Common myeloid progenitor, CD34-positive (primary cell): Measurements from ENCODE around the gene PIM3.
"Not testable (repeated sequence)": the region's sequence is repeated elsewhere in the genome, so short reads cannot be mapped to it uniquely, and the experiment has no call there.

Experiments
- CTCF ChIA-PET: fragments of 350-600 bp; sonication (Branson Sonifier 250); formaldehyde crosslinking; loops from one replicate; lab custom pipeline; 2021; ENCODE audit warnings: antibody characterized with exemption; lab: Charles Lee
- POLR2A ChIA-PET: fragments of 350-600 bp; sonication (Branson Sonifier 250); formaldehyde crosslinking; loops from one replicate; lab custom pipeline; 2021; ENCODE audit warnings: antibody characterized with exemption; lab: Charles Lee
- DNase-seq, 3 donors: peaks; one replicate each; pipeline versions ENCODE4 v3.0.0 to v3.0.0-alpha.2; 2013
- H3K27ac ChIP-seq, 2 experiments: 1 replicate in 1 of 2; 2 replicates in 1 of 2; pipeline ENCODE4 v1.7.0; 2013; ENCODE audit warnings: inconsistent platforms in 2 of 2, low read length in 2 of 2, mild to moderate bottlenecking in 2 of 2, low read depth in 1 of 2, moderate library complexity in 1 of 2; ENCODE audit not compliant: severe bottlenecking in 2 of 2, insufficient read depth in 1 of 2, poor library complexity in 1 of 2
- H3K27me3 ChIP-seq, 5 experiments: replicated peaks in 2 of 5; 1 replicate in 3 of 5; 2 replicates in 2 of 5; pipeline versions ENCODE4 v1.6.1 to v1.7.0; 2013; ENCODE audit warnings: low read length in 4 of 5, mild to moderate bottlenecking in 2 of 5, moderate library complexity in 2 of 5, inconsistent platforms in 1 of 5; ENCODE audit not compliant: insufficient read depth in 5 of 5, control insufficient read depth in 4 of 5
- H3K36me3 ChIP-seq, 4 experiments: 1 replicate in 2 of 4; 2 replicates in 2 of 4; pipeline versions ENCODE4 v1.6.1 to v1.7.0; 2013; ENCODE audit warnings: low read length in 3 of 4, control low read depth in 1 of 4, mild to moderate bottlenecking in 1 of 4; ENCODE audit not compliant: control insufficient read depth in 4 of 4, insufficient read depth in 4 of 4
- H3K4me1 ChIP-seq, 4 experiments: 1 replicate in 3 of 4; 2 replicates in 1 of 4; pipeline versions ENCODE4 v1.6.1 to v1.7.1; 2013; ENCODE audit warnings: low read length in 3 of 4, mild to moderate bottlenecking in 3 of 4, control low read depth in 1 of 4, inconsistent platforms in 1 of 4, moderate library complexity in 1 of 4; ENCODE audit not compliant: control insufficient read depth in 4 of 4, insufficient read depth in 4 of 4; ENCODE audit errors: control extremely low read depth in 1 of 4
- H3K4me3 ChIP-seq, 7 experiments: 1 replicate in 4 of 7; 2 replicates in 3 of 7; pipeline versions ENCODE4 v1.5.1 to v1.7.0; 2013; ENCODE audit warnings: mild to moderate bottlenecking in 7 of 7, low read length in 6 of 7, moderate library complexity in 6 of 7, inconsistent platforms in 2 of 7, low read depth in 2 of 7, control low read depth in 1 of 7; ENCODE audit not compliant: insufficient read depth in 4 of 7, control insufficient read depth in 1 of 7; ENCODE audit errors: extremely low read depth in 1 of 7
- H3K9me3 ChIP-seq, 5 experiments: 1 replicate in 4 of 5; 2 replicates in 1 of 5; pipeline versions ENCODE4 v1.6.1 to v1.7.1; 2013; ENCODE audit warnings: low read length in 4 of 5, mild to moderate bottlenecking in 2 of 5, inconsistent platforms in 1 of 5, low read depth in 1 of 5, moderate library complexity in 1 of 5; ENCODE audit not compliant: control insufficient read depth in 4 of 5, insufficient read depth in 2 of 5; ENCODE audit errors: control extremely low read depth in 1 of 5
- WGBS: methylation state at CpG from one replicate; pipeline ENCODE4 v1.1.5; 2013; ENCODE audit not compliant: insufficient coverage; 5-methylcytosine and 5-hydroxymethylcytosine counted together

Gene PIM3

DNA sequence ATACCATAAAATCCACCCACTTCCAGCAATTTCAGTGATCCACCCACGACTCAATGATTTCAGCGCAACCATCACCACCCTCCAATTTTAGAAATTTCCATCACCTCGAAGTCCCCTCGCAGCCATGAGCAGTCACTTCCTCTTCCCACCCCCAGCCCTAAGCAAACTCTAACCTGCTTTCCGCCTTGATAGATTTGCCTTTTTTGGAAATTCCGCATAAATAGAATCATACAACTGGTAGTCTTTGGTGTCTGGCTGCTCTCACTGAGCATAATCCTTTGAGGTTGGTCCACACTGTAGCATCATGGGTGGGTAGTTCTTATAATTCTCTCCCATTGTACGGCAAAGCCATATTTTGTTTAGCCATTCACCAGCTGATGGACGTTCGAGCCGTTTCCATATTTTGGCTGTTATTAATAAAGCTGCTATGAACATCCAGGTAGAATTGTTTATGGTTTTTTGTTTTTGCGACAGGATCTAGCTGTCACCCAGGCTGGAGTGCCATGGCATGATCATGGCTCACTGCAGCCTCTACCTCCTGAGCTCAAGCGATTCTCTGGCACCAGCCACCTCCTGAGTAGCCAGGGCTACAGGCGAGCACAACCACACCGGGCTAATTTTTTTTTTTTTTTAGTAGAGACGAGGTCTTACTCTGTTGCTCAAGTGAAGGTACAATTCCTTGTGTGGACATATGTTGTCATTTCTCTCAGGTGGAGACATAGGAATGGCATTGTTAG is 16.0 kb downstream of the PIM3 start:
- ChIA-PET POLR2A (interaction anchor here (0.7 to 1.0 kb wide), 2 partner anchors 11 to 75 kb away, joined by 3 read pairs; no protein-coding TSS in a partner anchor), CTCF (interaction anchor here (0.9 to 2.3 kb wide), 2 partner anchors 46 to 54 kb away, joined by 3 to 9 read pairs; no protein-coding TSS in a partner anchor)
- Histone ChIP-seq H3K36me3 (no peaks in the 10 kb centered on the region), H3K27me3 (peaks cover 0 to 9% (median 0%) of the 10 kb centered on the region in 5 experiments), H3K27ac (no peak overlapping the region), H3K4me1 (peaks cover 0 to 13% (median 10%) of the 10 kb centered on the region in 4 experiments), H3K9me3 (peaks cover 0 to 8% (median 2%) of the 10 kb centered on the region in 5 experiments), H3K4me3 (no peak overlapping the region)
- peak in 2 of 3 donors; percentile 60 to 73 for DNase-seq
- 77% methylated on average over 14 of the region's 15 CpGs for WGBS

DNA sequence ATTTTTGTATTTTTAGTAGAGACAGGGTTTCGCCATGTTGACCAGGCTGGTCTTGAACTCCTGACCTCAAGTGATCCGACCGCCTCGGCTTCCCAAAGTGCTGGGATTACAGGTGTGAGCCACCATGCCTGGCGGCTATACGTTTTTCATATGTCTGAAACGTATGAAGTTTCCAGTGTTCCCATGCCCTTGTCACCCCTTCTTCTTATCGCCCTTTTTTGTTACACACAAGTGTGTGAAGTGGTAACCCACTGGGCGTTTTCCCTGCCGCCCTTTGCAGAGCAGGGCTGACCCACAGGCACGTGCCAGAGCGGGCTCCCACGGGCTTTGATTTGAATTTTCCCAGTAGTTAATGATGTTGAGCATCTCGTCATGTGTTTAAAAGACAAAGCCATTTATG is 17.0 kb downstream of the PIM3 start:
- 93% methylated on average over 8 of the region's 14 CpGs for WGBS
- ChIA-PET POLR2A (no interaction called here), CTCF (interaction anchor here (1.0 to 2.3 kb wide), 3 partner anchors 47 to 53 kb away, joined by 3 to 9 read pairs (median 5); no protein-coding TSS in a partner anchor)
- H3K4me1 ChIP-seq, result peaks cover 0 to 7% (median 4%) of the 10 kb centered on the region in 4 experiments
- H3K27ac ChIP-seq, result no peak overlapping the region
- H3K27me3 ChIP-seq, result peaks cover 0 to 3% (median under 1%) of the 10 kb centered on the region in 5 experiments
- H3K9me3 ChIP-seq, result peaks cover 0 to 8% (median 2%) of the 10 kb centered on the region in 5 experiments
- no peaks in the 10 kb centered on the region for H3K36me3 ChIP-seq
- no peak for DNase-seq
- H3K4me3 ChIP-seq, result no peak overlapping the region

DNA sequence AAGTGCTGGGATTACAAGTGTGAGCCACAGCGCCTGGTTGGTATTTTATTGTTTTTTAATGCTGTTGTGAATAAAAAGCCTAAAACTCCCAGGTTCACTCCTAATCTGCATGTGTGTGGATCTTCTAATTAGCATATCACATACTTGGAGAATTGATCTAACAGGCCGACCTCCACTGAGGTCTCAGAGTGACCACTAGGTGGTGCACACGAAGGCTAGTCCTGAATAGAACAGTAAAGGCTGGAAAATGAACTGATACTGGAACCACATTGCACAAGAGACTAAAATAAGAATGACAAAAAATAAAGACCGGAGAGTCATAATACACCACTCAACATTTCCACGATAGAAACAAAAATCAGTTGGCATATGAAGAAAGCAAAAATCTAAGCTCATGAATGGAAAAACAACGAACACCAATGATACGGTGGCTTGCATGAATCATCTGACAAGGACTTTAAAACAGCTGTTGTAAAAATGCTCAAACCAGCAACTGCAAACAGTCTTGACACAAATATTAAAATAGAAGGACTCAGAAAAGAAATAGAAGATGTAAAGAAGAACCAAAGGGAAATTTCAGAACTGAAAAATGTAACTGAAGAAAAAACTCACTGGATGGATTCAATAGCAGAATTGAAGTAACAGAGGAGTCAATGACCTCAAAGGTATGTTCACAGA is 19.2 kb downstream of the PIM3 start:
- Histone ChIP-seq H3K4me3 (no peak overlapping the region), H3K4me1 (peaks cover 0 to 14% (median 10%) of the 10 kb centered on the region in 4 experiments), H3K36me3 (no peaks in the 10 kb centered on the region), H3K9me3 (peaks cover 0 to 9% (median 2%) of the 10 kb centered on the region in 5 experiments), H3K27ac (no peak overlapping the region), H3K27me3 (peaks cover 0 to 18% (median 6%) of the 10 kb centered on the region in 5 experiments)
- 67% methylated on average over 2 of the region's 7 CpGs for WGBS
- CTCF ChIA-PET, result interaction anchor here (0.6 to 1.4 kb wide), 3 partner anchors 9 to 14 kb away, joined by 3 to 4 read pairs (median 3); no protein-coding TSS in a partner anchor
- DNase-seq, result peak in 2 of 3 donors; percentile 50 to 55
- POLR2A ChIA-PET, result no interaction called here

DNA sequence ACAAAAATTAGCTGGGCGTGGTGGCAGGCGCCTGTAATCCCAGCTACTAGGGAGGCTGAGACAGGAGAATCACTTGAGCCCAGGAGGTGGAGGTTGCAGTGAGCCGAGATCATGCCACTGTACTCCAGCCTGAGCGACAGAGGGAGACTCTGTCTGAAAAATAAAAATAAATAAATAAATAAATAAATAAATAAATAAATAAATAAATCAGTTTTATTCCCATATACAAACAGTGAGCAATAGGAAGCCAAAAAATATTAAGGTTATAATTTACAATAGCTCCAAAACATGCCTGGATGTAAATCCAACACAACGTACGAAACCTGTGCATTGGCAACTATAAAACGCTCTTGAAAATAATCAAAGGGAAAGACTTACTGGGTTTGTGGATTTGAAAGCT is 21.2 kb downstream of the PIM3 start:
- Histone ChIP-seq H3K27me3 (peaks cover 0 to 21% (median 7%) of the 10 kb centered on the region in 5 experiments), H3K4me1 (peaks cover 0 to 10% (median 4%) of the 10 kb centered on the region in 4 experiments), H3K9me3 (peaks cover 2 to 24% (median 4%) of the 10 kb centered on the region in 5 experiments)
- H3K4me3 ChIP-seq, H3K36me3 ChIP-seq, DNase-seq, H3K27ac ChIP-seq, POLR2A ChIA-PET: not testable (repeated sequence)
- WGBS, result 100% methylated on average over 1 of the region's 7 CpGs
- CTCF ChIA-PET, result interaction anchor here (0.9 to 5.0 kb wide), 7 partner anchors 9 to 72 kb away, joined by 3 to 54 read pairs (median 10); no protein-coding TSS in a partner anchor

DNA sequence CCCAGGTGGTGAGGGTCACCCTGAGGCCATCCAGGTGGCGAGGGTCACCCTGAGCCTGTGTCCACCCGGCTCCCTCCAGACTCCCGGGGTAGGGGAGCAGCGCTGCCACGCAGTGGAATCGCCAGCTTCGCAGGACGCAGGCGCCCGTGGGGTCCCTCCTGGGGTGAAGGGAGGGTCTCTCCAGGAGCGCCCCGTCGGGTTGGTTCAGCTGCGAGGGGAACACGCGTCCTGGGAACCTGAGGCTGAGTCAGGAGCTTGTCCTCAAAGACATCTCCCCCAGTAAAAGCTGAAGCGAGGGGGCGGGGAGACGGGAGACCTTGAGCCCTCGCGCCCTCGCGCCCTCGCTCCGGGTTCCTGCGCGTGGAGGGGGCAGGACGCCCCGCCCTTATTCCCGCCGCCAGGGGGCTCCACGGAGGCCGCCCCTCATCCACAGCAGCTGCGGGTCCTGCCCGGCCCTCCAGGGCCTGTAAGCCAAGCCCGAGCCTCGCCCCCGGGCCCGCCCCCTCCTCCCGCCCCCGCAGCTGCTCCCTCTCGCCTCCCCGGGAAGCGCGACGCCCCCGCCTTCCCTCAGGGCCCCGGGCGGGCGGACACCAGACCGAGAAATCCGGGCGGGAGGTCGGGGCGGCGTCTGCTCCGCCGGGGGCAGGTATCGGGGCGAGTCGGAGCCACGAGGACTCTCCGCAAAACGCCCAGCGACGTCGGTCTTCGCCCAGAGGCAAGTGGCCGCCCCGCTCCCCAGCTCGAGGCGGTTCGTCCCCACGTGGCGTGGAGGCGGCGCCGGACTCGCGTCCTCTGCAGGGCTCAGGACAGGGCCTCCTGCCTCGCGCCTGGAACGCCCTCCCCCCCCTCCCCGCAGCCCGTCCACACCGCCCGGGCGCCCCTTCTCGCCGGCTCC is 22.8 kb downstream of the PIM3 start:
- WGBS, result 24% methylated on average over 47 of the region's 90 CpGs
- POLR2A ChIA-PET, result interaction anchor here (0.6 to 0.9 kb wide), 4 partner anchors 12 to 49 kb away, joined by 3 read pairs; no protein-coding TSS in a partner anchor
- Histone ChIP-seq H3K27me3 (peaks cover 0 to 21% (median 7%) of the 10 kb centered on the region in 5 experiments), H3K27ac (no peak overlapping the region), H3K9me3 (peaks cover 2 to 25% (median 5%) of the 10 kb centered on the region in 5 experiments), H3K4me3 (peak overlapping the region in 1 of 7 experiments; percentile 11), H3K4me1 (peaks cover 0 to 10% (median 4%) of the 10 kb centered on the region in 4 experiments), H3K36me3 (no peaks in the 10 kb centered on the region)
- DNase-seq, result peak; percentile 57 to 76 (median 75)
- CTCF ChIA-PET, result interaction anchor here (1.0 to 5.0 kb wide), 13 partner anchors 11 to 58 kb away, joined by 3 to 54 read pairs (median 4); no protein-coding TSS in a partner anchor

DNA sequence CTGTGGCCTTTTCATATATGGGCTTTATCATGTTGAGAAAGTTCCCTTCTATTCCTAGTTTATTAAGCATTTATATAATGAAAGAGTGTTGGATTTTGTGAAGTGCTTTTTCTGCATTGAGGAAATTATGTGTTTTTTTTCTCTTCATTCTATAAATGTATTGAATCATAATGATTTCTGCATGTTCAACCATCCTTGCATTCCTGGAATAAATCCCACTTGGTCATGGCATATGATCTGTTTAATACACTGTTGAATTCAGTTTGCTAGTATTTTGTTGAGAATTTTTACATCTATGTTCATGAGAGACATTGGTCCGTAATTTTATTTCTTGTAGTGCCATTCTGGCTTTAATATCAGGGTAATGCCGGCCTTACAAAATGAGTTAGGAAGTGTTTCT is 25.8 kb downstream of the PIM3 start:
- Histone ChIP-seq H3K27me3 (peaks cover 0 to 21% (median 7%) of the 10 kb centered on the region in 5 experiments), H3K4me3 (no peak overlapping the region), H3K27ac (no peak overlapping the region), H3K4me1 (peaks cover 0 to 10% (median 4%) of the 10 kb centered on the region in 4 experiments), H3K36me3 (no peaks in the 10 kb centered on the region), H3K9me3 (peaks cover 0 to 26% (median 13%) of the 10 kb centered on the region in 5 experiments)
- peak in 1 of 3 donors; percentile 24 for DNase-seq
- POLR2A ChIA-PET, result no interaction called here
- CTCF ChIA-PET, result interaction anchor here (2.4 to 5.0 kb wide), 2 partner anchors 8 to 56 kb away, joined by 11 to 54 read pairs; no protein-coding TSS in a partner anchor
- WGBS, result no CpG with 5 or more reads among the region's 2 CpGs
